Measurements from ENCODE around the gene KDM1A. TPM values are rescaled to one million over a fixed set of nuclear protein-coding genes. Genes with fewer than 3 reads are reported as not detected.
A peak's percentile ranks its signal among the peaks of the same experiment; 100 is the strongest.

KDM1A gene
- total and polyA plus RNA-seq, 9 of the 15 experiments (the other 6 are each of a cell fraction or from before 2014, with no cell fraction given): 59.2 to 181 (median 168) TPM

GRCh38 chr1:23101101-23101827 lies 82.0 kb downstream of the KDM1A start (continued):
- TF ChIP-seq CTCF (IDR thresholded peaks at IDR 0.05 in 2 of 3, conservative IDR thresholded peaks at IDR 0.05 in 1 of 3; ENCODE audit: insufficient read depth in 2 of 3, low read depth in 1 of 3, low read length in 3 of 3) (no peak), FOXK2 (conservative IDR thresholded peaks at IDR 0.05 in 1 of 2, IDR thresholded peaks at IDR 0.05 in 1 of 2; ENCODE audit: low read depth in 2 of 2) (0 out of 4 replicates have a peak, but pooled peaks of 1 of the 2 experiments have one; percentile 17), ZNF609 (CRISPR knock-in tag; IDR thresholded peaks at IDR 0.05; ENCODE audit: borderline replicate concordance) (no peak), NFXL1 (CRISPR knock-in tag; IDR thresholded peaks at IDR 0.05) (no peak), FOXA3 (CRISPR knock-in tag; conservative IDR thresholded peaks at IDR 0.05 in 1 of 2, IDR thresholded peaks at IDR 0.05 in 1 of 2) (peak in 1 of 2 experiments; percentile 93; a peak in 2 of 4 replicates), ZNF449 (CRISPR knock-in tag; IDR thresholded peaks at IDR 0.05) (no peak), GATA2 (CRISPR knock-in tag; IDR thresholded peaks at IDR 0.05) (0 out of 2 replicates have a peak, but pooled peaks have one; percentile 11), NR2C2 (CRISPR knock-in tag; IDR thresholded peaks at IDR 0.05) (no peak), NR2C2 (tag; IDR thresholded peaks at IDR 0.05) (peak; percentile 55), NCOR1 (IDR thresholded peaks at IDR 0.05) (peak; percentile 24; the same call in 1 of the 2 replicates), ZNF589 (CRISPR knock-in tag; IDR thresholded peaks at IDR 0.05; ENCODE audit: low read depth) (0 out of 2 replicates have a peak, but pooled peaks have one; percentile 4), RCOR1 (IDR thresholded peaks at IDR 0.05; ENCODE audit: borderline replicate concordance in 1 of 2, low read depth in 2 of 2, low read length in 2 of 2) (peak in 1 of 2 experiments; percentile 74; a peak in 2 of 4 replicates), FOXM1 (IDR thresholded peaks at IDR 0.05; ENCODE audit: low read depth) (no peak), FOXM1 (CRISPR knock-in tag; IDR thresholded peaks at IDR 0.05; ENCODE audit: low read depth) (no peak), NR2F6 (CRISPR knock-in tag; IDR thresholded peaks at IDR 0.05) (peak; percentile 81; the same call in 1 of the 2 replicates)

Measured in K562 (cell line).